ENCODE results near the gene ARMS2.

ARMS2 gene

GRCh38 chr10:122468926-122469781 lies 14.7 kb downstream of the ARMS2 start:
- in situ Hi-C loops (cut with HindIII; ENCODE audit: low pct_ligation_motif_present, low sequenced_read_pairs): no loop called here
- Histone ChIP-seq H3K4me3 (ENCODE audit: low read depth, low read length) (no peak overlapping the region), H3K27me3 (replicated peaks) (no peaks in the 10 kb centered on the region), H3K27ac (peak overlapping the region; percentile 39), H3K36me3 (replicated peaks) (no peaks in the 10 kb centered on the region)
- peak; percentile 89 for DNase-seq
- no peak for TF ChIP-seq CTCF (IDR thresholded peaks at IDR 0.05; ENCODE audit: low read depth, low read length, missing control alignments)

GRCh38 chr10:122469848-122470247 lies 15.4 kb downstream of the ARMS2 start:
- Histone ChIP-seq H3K4me3 (ENCODE audit: low read depth, low read length) (no peak overlapping the region), H3K27ac (no peak overlapping the region), H3K36me3 (replicated peaks) (no peaks in the 10 kb centered on the region), H3K27me3 (replicated peaks) (no peaks in the 10 kb centered on the region)
- in situ Hi-C loops (cut with HindIII; ENCODE audit: low pct_ligation_motif_present, low sequenced_read_pairs): no loop called here
- no peak for TF ChIP-seq CTCF (IDR thresholded peaks at IDR 0.05; ENCODE audit: low read depth, low read length, missing control alignments)
- DNase-seq: no peak

- no peak overlapping the region for H3K27ac ChIP-seq
- TF ChIP-seq CTCF (IDR thresholded peaks at IDR 0.05; ENCODE audit: low read depth, low read length, missing control alignments): no peak
- H3K36me3 ChIP-seq (replicated peaks): no peaks in the 10 kb centered on the region
- H3K4me3 ChIP-seq (ENCODE audit: low read depth, low read length): no peak overlapping the region
- in situ Hi-C loops (cut with HindIII; ENCODE audit: low pct_ligation_motif_present, low sequenced_read_pairs): no loop called here
- no peaks in the 10 kb centered on the region for H3K27me3 ChIP-seq (replicated peaks)
- DNase-seq: no peak
These were observed 17.2 kb downstream of the ARMS2 start for GRCh38 chr10:122471531-122472177.

- Histone ChIP-seq H3K27ac (no peak overlapping the region), H3K4me3 (ENCODE audit: low read depth, low read length) (no peak overlapping the region), H3K27me3 (replicated peaks) (no peaks in the 10 kb centered on the region), H3K36me3 (replicated peaks) (no peaks in the 10 kb centered on the region)
- in situ Hi-C loops (cut with HindIII; ENCODE audit: low pct_ligation_motif_present, low sequenced_read_pairs): no loop called here
- no peak for TF ChIP-seq CTCF (IDR thresholded peaks at IDR 0.05; ENCODE audit: low read depth, low read length, missing control alignments)
- DNase-seq: no peak
These were observed 18.7 kb downstream of the ARMS2 start for GRCh38 chr10:122473116-122473515.

- Histone ChIP-seq H3K27me3 (replicated peaks) (no peaks in the 10 kb centered on the region), H3K36me3 (replicated peaks) (no peaks in the 10 kb centered on the region), H3K27ac (no peak overlapping the region), H3K4me3 (ENCODE audit: low read depth, low read length) (no peak overlapping the region)
- DNase-seq: peak; percentile 61
- TF ChIP-seq CTCF (IDR thresholded peaks at IDR 0.05; ENCODE audit: low read depth, low read length, missing control alignments): no peak
- in situ Hi-C loops (cut with HindIII; ENCODE audit: low pct_ligation_motif_present, low sequenced_read_pairs): no loop called here
These were observed 19.8 kb downstream of the ARMS2 start for GRCh38 chr10:122474131-122474818.

Data from brain microvascular endothelial cell (primary cell).